Testis (tissue), 2 donors: ENCODE data around the gene PLIN4.

Experiments used
- CTCF ChIP-seq, 3 experiments: fragments of 450-650 bp in 2 of 3; fragments of 200-600 bp in 1 of 3; sonication (generic) in 1 of 3; IDR thresholded peaks; one replicate each; pipeline ENCODE4 v1.5.1; 2016 to 2019; ENCODE audit warnings: antibody characterized with exemption in 3 of 3, mild to moderate bottlenecking in 2 of 3, moderate library complexity in 1 of 3
- POLR2A ChIP-seq: fragments of 450-650 bp; IDR thresholded peaks from one replicate; pipeline ENCODE4 v1.6.1; 2017; ENCODE audit warnings: antibody characterized with exemption, mild to moderate bottlenecking, moderate library complexity

- TF ChIP-seq CTCF (IDR thresholded peaks at IDR 0.05), result no peak
- no peak for TF ChIP-seq POLR2A
Measured at GRCh38 chr19:4456476-4456842, 61.8 kb downstream of the PLIN4 start.
